HepG2 (cell line): ENCODE measurements around the gene TCEA3. TPM values are rescaled to one million over a fixed set of nuclear protein-coding genes. Genes with fewer than 3 reads are reported as not detected.
A peak's percentile ranks its signal among the peaks of the same experiment; 100 is the strongest.

ENCODE experiments used
- ARID4A ChIP-seq: sonication (generic); formaldehyde crosslinking; IDR thresholded peaks from 2 replicates; pipeline ENCODE4 v1.5.0; 2020; ENCODE audit warnings: mild to moderate bottlenecking, missing genetic modification reagents, borderline replicate concordance
- ATF5 ChIP-seq: sonication (generic); formaldehyde crosslinking; IDR thresholded peaks from 2 replicates; pipeline ENCODE4 v1.4.0; 2020; ENCODE audit warnings: mild to moderate bottlenecking, low read depth, missing genetic modification reagents
- ATF6 ChIP-seq: sonication (generic); formaldehyde crosslinking; conservative IDR thresholded peaks from 2 replicates; pipeline ENCODE4 v1.4.0; 2020; ENCODE audit warnings: missing genetic modification reagents
- BRD4 ChIP-seq: sonication (generic); formaldehyde crosslinking; IDR thresholded peaks from 2 replicates; pipeline ENCODE4 v1.4.0; 2020; ENCODE audit warnings: missing genetic modification reagents
- CCDC6 ChIP-seq: sonication (generic); formaldehyde crosslinking; IDR thresholded peaks from 2 replicates; pipeline ENCODE4 v1.8.1; 2022; ENCODE audit warnings: mild to moderate bottlenecking, missing genetic modification reagents, moderate library complexity
- ESRRA ChIP-seq: sonication (generic); formaldehyde crosslinking; IDR thresholded peaks from 2 replicates; pipeline ENCODE4 v1.5.1; 2020; ENCODE audit warnings: mild to moderate bottlenecking, low read depth, missing genetic modification reagents
- JUN ChIP-seq: sonication (generic); formaldehyde crosslinking; IDR thresholded peaks from 2 replicates; pipeline ENCODE4 v1.4.0; 2020; ENCODE audit warnings: mild to moderate bottlenecking, missing genetic modification reagents
- RFX3 ChIP-seq: IDR thresholded peaks from 2 replicates; pipeline ENCODE4 v1.6.1; 2016; ENCODE audit warnings: missing biosample characterization, missing genetic modification reagents
- RFXANK ChIP-seq: IDR thresholded peaks from 2 replicates; pipeline ENCODE4 v1.6.1; 2016
- SETDB1 ChIP-seq: sonication (generic); formaldehyde crosslinking; IDR thresholded peaks from 2 replicates; pipeline ENCODE4 v1.5.1; 2020; ENCODE audit warnings: missing genetic modification reagents, mild to moderate bottlenecking, borderline replicate concordance
- SMARCC2 ChIP-seq: fragments of 450-650 bp; IDR thresholded peaks from 2 replicates; pipeline ENCODE4 v1.6.1; 2017; ENCODE audit warnings: antibody characterized with exemption, mild to moderate bottlenecking
- SRY ChIP-seq: sonication (generic); formaldehyde crosslinking; IDR thresholded peaks from 2 replicates; pipeline ENCODE4 v1.8.0; 2022; ENCODE audit warnings: mild to moderate bottlenecking, missing genetic modification reagents
- ZFY ChIP-seq: sonication (generic); formaldehyde crosslinking; IDR thresholded peaks from 2 replicates; pipeline ENCODE4 v1.4.0; 2020; ENCODE audit warnings: missing genetic modification reagents
- ZNF124 ChIP-seq: sonication (generic); formaldehyde crosslinking; IDR thresholded peaks from 2 replicates; pipeline ENCODE4 v1.4.0; 2020; ENCODE audit warnings: missing genetic modification reagents
- ZNF33A ChIP-seq: sonication (generic); formaldehyde crosslinking; IDR thresholded peaks from 2 replicates; pipeline ENCODE4 v1.5.1; 2020; ENCODE audit warnings: missing genetic modification reagents, mild to moderate bottlenecking, moderate library complexity, borderline replicate concordance
- polyA plus RNA-seq, 8 experiments: library from polyadenylated mRNA; depleted of rRNA in 3 of 8; stranded (reverse) in 7 of 8; unstranded in 1 of 8; fragments of >200 nt; fragmentation: Illumina TruSeq in 4 of 8; extraction: Trizol in 4 of 8; gene quantifications; 2 replicates each; pipeline versions ENCODE4 v1.2.1 to v1.2.3, GENCODE V29; 2011 to 2016; ENCODE audit warnings: low read depth in 4 of 8, missing spikeins in 1 of 8, mixed read lengths in 1 of 8; ENCODE audit not compliant: insufficient read depth in 1 of 8
- total RNA-seq, 5 experiments: library from RNA; depleted of rRNA; stranded (reverse); fragments of >200 nt; fragmentation: Illumina TruSeq; extraction: Trizol; gene quantifications; 2 replicates each; pipeline ENCODE4 v1.2.3, GENCODE V29; 2016; ENCODE audit warnings: low read depth in 1 of 5
- TF ChIP-seq, protein P1 (sequence below): sonication (generic); formaldehyde crosslinking; IDR thresholded peaks from 2 replicates; pipeline ENCODE4 v1.4.0; 2020; ENCODE audit warnings: missing genetic modification reagents

The TCEA3 gene
- total and polyA plus RNA-seq, 2 of the 13 experiments (the other 11 are each of a cell fraction or from before 2014, with no cell fraction given), result 55.5 to 84.6 TPM

DNA sequence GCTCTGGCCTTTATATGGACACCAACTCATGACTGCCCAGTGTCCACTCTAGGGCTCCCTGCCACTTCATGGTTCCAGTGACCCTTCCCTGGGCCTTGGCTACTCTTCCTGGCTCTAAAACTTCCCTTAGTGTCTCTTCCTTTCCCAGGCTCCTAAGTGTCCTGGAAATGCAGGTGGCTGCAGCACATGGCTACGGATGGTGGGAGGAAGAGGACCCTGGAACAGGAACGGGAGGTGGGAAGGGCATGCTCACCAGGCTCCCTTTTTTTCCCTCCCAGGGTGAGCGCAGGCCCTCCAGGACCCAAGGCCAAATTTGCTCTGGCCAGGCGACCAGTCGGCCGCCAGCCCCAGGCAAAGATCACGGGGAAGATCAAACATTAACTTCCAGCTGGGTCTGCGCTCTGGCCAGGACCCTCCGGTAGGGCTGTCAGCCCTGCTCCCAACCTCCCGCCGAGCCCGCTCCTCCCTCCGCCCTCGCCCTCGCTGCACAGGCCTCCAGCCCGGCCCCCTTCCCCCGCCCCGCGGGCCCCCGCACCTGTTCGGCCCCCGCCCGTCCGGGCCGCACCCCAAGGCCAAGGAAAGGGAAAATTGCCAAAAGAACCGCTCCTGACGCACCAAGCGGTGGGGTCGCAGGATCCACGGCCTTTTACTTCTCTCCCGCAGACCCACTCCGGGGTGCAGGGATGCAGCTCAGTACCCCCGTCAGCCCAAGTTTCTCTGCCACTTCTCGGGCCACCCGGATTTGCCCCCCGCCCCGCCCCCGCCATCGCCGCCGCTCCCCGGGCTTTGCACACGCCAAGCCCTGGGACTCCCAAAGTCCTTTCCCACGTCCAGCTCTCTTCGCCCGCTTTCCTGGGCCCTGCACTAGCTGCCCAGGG lies 894 bp downstream of the TCEA3 start (continued):
- TF ChIP-seq ARID4A (CRISPR knock-in tag) (peak; percentile 69), CCDC6 (CRISPR knock-in tag) (peak; percentile 13; the same call in 1 of the 2 replicates), ATF5 (no peak), BRD4 (CRISPR knock-in tag) (no peak), RFX3 (CRISPR knock-in tag) (no peak), JUN (CRISPR knock-in tag) (no peak), ZNF124 (CRISPR knock-in tag) (no peak), SMARCC2 (no peak), RFXANK (CRISPR knock-in tag) (no peak; the same call in 1 of the 2 replicates), SETDB1 (CRISPR knock-in tag) (no peak), SRY (CRISPR knock-in tag) (no peak), ZFY (peak; percentile 74), ESRRA (CRISPR knock-in tag) (0 out of 2 replicates have a peak, but pooled peaks have one; percentile 29), ATF6 (CRISPR knock-in tag) (no peak), ZNF33A (CRISPR knock-in tag) (no peak)
- TF ChIP-seq, protein P1, sequence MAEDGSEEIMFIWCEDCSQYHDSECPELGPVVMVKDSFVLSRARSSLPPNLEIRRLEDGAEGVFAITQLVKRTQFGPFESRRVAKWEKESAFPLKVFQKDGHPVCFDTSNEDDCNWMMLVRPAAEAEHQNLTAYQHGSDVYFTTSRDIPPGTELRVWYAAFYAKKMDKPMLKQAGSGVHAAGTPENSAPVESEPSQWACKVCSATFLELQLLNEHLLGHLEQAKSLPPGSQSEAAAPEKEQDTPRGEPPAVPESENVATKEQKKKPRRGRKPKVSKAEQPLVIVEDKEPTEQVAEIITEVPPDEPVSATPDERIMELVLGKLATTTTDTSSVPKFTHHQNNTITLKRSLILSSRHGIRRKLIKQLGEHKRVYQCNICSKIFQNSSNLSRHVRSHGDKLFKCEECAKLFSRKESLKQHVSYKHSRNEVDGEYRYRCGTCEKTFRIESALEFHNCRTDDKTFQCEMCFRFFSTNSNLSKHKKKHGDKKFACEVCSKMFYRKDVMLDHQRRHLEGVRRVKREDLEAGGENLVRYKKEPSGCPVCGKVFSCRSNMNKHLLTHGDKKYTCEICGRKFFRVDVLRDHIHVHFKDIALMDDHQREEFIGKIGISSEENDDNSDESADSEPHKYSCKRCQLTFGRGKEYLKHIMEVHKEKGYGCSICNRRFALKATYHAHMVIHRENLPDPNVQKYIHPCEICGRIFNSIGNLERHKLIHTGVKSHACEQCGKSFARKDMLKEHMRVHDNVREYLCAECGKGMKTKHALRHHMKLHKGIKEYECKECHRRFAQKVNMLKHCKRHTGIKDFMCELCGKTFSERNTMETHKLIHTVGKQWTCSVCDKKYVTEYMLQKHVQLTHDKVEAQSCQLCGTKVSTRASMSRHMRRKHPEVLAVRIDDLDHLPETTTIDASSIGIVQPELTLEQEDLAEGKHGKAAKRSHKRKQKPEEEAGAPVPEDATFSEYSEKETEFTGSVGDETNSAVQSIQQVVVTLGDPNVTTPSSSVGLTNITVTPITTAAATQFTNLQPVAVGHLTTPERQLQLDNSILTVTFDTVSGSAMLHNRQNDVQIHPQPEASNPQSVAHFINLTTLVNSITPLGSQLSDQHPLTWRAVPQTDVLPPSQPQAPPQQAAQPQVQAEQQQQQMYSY (CRISPR knock-in tag), result peak; percentile 79
